RCC 7860 (cell line): ENCODE data around the gene IMP3.
A peak's percentile ranks its signal among the peaks of the same experiment; 100 is the strongest.
"Not testable (repeated sequence)": the region's sequence is repeated elsewhere in the genome, so short reads cannot be mapped to it uniquely, and the experiment has no call there.

Experiments used
- DNase-seq: peaks from one replicate; pipeline ENCODE4 v3.0.0-alpha.2; 2015; ENCODE audit warnings: low spot score
- FAIRE-seq: peaks from 2 replicates; lab custom pipeline; 2012; peaks lifted over from hg19 to GRCh38; lab: Jason Lieb, UNC

Gene IMP3, protein sequence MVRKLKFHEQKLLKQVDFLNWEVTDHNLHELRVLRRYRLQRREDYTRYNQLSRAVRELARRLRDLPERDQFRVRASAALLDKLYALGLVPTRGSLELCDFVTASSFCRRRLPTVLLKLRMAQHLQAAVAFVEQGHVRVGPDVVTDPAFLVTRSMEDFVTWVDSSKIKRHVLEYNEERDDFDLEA

DNA sequence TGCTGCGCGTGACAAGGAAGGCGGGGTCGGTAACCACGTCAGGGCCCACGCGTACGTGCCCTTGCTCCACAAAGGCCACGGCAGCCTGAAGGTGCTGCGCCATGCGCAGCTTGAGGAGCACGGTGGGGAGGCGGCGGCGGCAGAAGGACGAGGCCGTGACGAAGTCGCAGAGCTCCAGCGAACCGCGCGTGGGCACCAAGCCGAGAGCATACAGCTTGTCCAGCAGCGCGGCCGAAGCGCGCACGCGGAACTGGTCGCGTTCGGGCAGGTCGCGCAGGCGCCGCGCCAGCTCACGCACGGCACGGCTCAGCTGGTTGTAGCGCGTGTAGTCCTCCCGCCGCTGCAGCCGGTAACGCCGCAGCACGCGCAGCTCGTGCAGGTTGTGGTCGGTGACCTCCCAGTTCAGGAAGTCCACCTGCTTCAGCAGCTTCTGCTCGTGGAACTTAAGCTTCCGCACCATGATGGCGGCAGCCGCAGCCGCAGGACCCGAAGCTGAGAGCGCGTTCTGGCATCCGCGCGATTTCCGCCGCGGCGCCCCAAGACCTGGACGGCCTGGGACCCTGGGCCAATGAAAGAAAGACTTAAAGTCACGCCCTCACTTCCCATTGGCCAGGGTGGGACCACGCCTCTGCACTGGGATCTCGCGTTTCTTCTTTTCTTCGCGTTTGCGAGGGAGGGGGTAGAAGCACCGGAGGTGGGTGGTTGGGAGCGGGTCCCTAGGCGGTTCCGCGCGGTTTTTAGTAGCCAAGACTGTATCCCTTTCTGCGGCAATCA is at the start of gene IMP3:
Gene IMP3 (minus strand): TSS at position 516 of the 774 bp plus-strand sequence. CDS start 56 bp downstream, at position 460.
- FAIRE-seq (peak; percentile 83), DNase-seq (peak; percentile 87)

DNA sequence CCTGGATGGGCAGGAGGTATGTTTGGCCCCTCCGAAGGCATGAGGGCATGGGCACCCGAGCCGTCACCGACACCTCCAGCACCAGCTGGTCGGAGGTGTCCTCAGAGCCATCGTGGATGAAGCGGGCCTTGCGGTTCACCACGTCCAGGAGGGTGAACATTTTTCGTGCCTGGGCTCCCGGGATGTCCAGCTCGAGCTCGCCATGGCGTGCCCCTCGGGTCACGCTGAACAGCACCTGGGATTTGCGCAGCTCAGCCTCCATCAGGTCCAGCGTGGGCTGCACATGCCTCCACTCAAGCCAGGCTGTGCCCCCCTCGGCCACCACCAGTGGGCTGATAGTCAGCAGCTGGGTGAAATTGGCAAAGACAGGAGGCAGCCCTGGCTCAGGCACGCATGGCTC is 49.4 kb upstream of the IMP3 start:
- not testable (repeated sequence) for FAIRE-seq

DNA sequence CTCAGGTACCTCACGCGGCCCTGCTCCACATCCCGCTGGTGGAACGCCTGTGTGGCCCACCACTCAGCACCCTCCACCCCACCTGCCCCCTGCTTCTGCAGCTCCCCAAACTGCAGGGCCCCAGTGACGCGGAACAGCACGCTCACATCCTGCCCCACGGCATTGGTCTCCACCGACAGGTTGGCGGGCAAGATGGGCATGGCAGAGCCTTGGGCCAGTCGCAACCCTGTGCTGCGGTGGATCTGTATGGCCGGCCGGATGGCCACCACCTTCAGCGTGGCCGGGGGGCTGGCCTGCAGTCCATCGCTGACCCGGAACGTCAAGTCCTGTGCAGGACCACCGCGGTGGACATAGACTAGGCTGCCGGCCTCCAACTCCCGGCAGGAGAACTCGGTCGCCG is 48.8 kb upstream of the IMP3 start:
- DNase-seq (no peak), FAIRE-seq (no peak)

More for the DNA sequence above, 49.4 kb upstream of the IMP3 start:
- DNase-seq = not testable (repeated sequence)

DNA sequence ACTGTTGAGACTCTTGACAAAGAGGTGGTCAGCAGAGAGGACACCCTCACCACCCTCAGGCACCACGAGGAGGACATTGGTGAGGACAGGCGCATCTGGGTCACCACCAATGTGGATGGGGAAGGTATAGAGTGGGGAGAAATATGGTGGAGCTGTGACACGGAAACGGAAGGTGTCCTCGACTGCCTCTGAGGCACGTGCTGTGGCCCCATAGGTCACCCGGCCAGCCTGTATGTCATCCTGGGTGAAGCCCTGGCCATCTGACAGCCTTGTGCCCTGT is 48.2 kb upstream of the IMP3 start:
- DNase-seq (no peak), FAIRE-seq (no peak)

DNA sequence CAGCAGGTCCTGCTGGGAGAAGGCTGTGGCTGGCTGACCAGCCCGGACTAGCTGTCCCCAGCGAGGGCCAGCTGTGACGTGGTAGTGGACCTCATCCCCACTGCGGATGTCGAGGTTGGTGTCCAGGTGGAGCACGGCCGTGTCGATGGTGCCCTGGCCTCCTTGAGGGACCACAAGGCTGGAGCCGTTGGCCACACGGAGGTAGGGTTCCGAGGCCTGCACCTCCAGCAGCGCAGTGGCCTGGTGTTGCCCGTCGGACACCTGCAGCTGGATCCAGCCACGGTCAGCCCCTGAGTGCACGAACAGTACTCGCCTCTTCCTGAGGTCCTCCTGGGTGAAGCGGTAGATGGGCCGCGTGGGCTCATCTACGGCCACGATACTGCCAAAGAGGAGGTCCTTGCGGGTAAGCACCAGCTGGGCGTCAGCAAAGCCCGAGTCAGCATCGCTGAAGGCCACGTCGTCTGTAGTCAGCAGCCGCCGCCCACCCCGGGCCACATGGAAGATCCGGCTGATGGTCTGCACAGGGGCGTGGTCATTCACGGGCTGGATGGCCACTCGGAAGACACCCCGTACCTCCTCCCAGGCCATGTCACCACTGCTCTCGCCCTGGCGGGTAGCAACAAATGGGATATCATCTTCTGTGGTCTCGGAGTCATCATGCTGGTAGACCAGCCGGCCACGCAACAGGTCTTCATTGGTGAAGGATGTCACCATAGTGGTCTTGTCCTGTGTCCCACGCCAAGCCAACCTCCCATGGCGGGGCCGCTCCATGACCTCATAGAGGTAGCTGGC is 47.7 kb upstream of the IMP3 start:
- no peak for DNase-seq
- no peak for FAIRE-seq

DNA sequence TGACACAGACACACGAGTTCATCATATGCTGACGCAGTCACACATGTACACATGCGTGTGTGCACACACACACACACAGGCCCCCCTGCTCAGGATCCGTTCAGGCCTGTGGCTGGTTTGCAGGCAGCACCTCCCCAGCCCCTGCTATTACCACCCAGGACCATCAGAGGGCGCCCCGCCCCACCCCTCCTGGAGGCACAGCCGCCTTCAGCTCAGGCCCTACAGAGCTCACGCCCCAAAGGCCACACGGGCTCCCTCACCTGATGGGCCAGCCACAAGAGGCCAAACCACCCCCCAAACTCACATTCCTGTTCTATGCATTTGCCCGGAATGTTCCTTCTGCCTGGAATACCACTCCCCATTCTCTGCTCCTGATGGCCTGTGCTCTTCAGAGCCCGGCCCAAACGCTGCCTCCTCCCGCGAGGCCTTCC is 46.2 kb upstream of the IMP3 start:
- DNase-seq = peak; percentile 29
- FAIRE-seq = not testable (repeated sequence)

DNA sequence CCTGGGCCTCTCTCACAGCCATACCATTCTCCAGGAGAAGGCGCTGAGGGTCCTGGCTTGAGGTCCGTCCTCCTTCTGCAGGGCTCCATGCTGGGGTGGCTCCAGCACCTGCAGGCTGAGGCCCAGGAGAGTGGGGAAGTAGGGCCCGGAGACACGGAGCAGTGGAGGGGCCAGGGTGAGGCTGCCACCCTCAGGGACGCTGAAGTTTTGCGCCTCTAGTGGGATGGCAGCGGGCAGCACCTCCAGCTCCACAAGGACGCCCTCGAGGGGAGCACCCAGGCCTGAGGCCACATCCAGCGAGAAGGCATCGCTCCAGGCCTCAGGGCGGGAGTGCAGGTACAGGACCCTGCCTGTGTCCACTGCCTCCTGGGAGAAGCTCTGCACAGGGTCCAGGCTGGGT is 45.2 kb upstream of the IMP3 start:
- no peak for DNase-seq
- FAIRE-seq = no peak

DNA sequence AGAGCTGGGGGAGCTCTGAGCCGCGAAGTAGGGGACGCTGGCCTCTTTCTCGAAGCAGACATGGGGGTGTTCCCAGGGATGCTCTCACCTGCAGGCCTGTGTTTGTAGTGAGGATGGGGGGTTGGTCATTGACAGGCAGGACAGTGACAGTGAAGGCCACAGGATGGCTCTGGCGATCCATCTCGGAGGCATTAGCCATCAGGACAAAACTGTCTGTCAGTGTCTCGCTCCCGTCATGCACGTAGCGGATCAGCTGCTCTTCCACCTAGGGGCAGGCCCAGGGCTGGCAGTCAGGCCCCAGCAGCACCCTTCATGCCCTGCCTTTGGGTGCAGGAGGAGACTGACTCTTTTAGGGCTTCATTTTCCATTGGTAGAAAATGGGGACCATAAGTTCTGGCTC is 44.6 kb upstream of the IMP3 start:
- FAIRE-seq (no peak), DNase-seq (peak; percentile 4)

DNA sequence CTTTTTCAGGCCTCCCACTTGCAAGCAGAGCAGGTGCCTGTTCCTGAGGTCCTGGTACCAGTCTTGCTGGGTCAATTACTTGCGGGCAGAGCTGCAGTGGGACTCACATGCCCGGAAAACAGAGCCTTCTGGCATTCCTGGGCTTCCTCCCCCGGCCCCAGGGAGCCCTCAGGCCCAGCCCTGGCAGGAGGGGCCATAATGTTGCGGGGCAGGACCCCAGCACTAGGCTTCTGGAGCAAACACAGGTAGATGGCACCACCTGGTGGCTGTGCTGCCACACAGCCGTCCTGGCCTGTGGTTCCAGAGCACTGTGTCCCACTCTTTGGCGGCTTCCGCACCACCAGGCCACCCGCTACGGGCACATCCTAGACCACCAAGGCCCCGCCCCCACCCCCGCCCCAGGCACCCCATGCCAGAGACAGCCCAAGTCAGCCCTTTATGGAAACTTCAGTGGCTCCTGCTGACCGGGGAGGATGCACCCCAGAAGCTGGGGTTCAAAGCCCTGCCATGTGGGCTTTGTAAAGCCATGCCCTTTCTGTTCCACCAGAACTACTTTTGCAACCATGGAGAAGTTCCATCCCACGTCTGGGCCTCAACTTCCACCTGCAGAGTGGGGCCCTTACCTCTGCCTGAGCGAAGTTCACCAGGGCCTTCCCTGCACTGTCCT is 43.8 kb upstream of the IMP3 start:
- not testable (repeated sequence) for FAIRE-seq
- DNase-seq = peak; percentile 32

DNA sequence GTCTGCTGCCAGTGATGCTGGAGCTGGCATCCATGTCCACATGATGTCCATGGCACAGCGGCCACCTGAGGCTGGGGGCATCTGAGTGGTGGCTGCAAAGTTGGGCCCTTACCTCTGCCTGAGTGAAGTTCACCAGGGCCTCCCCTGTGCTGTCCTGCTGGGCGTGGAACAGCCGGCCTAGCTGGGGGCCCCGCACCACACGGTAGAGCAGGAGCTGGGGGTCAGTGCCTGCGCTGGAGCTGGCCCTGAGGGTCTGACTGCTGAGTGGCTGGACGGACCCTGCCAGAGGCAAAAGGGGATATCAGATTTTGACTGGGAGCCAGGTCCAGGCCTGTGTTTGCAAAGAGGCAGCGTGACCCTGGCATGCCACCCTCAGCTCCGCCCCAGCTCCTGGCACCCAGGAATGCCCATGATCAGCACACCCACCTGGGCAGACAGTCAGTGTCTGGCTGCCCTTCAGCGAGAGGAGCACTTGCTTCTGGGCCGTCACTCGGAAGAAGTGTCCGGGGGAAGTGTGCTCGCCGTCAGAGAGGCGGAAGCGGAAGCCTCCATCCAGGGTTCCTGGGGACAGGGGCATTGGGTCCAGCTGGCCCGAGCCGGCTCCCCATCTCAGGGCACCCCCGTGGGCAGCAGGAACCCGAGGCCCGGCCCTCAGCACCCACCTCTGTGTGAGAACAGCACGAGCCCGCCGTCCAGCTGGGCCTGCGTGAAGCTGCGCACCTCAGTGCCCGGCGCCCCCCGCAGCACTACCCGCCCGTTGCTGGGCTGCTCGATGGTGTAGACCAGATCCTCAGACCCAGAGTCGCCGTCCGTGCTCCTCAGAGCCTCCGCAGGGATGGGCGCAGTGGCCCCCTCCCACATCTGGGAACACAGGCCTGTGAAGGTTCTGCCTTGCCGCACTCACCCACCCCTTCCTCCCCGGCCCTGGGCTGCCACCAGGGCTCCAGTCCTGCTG is 42.4 kb upstream of the IMP3 start:
- no peak for FAIRE-seq
- DNase-seq = no peak

DNA sequence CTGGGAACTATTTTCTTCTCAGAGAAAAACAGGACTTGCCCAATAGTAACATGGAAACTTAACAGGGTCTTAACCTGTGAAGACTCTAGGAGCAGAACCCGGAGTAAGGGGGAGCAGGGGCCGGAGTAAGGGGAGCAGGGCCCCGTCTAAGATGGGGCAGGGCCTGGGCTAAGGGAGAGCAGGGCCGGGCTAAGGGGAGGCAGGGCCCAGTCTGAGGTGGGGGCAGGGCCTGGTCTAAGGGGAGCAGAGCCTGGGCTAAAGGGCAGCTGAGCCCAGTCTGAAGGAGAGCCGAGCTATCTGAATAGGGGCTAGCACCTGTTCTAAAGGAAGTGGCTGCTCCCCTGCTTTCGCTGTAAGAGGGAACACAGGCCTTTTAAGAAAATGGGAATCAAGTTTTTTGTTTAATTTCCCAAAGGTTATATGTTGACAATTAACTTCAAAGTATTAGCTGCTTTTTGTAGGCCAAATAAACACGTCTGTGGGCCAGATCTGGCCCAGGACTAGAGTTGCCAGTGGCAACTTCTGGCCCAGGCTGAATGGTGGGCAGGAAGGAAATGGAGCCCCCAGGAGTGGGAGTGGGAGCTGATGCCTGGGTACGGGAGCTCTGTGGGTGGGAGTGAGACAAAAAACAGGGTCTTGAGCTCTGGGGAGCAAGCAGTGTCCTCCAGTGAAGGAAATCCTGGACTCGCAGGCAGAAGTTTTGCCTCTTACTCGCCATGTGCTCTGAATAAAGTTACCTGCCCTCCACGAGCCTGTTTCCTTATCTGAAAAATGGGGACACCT is 40.2 kb upstream of the IMP3 start:
- no peak for DNase-seq
- FAIRE-seq = no peak

DNA sequence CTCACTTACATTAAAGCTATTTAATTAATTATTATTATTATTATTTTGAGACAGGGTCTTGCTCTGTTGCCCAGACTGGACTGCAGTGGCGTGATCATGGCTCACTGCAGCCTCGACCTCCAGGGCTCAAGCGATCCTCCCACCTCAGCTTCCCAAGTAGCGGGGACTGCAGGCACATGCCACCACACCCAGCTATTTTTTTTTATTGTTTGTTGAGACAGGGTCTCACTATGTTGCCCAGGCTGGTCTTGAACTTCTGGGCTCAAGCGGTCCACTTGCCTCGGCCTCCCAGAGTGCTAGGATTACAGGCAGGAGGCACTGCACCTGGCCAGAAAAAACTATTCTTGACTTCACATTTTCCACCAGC is 38.3 kb upstream of the IMP3 start:
- FAIRE-seq = not testable (repeated sequence)

DNA sequence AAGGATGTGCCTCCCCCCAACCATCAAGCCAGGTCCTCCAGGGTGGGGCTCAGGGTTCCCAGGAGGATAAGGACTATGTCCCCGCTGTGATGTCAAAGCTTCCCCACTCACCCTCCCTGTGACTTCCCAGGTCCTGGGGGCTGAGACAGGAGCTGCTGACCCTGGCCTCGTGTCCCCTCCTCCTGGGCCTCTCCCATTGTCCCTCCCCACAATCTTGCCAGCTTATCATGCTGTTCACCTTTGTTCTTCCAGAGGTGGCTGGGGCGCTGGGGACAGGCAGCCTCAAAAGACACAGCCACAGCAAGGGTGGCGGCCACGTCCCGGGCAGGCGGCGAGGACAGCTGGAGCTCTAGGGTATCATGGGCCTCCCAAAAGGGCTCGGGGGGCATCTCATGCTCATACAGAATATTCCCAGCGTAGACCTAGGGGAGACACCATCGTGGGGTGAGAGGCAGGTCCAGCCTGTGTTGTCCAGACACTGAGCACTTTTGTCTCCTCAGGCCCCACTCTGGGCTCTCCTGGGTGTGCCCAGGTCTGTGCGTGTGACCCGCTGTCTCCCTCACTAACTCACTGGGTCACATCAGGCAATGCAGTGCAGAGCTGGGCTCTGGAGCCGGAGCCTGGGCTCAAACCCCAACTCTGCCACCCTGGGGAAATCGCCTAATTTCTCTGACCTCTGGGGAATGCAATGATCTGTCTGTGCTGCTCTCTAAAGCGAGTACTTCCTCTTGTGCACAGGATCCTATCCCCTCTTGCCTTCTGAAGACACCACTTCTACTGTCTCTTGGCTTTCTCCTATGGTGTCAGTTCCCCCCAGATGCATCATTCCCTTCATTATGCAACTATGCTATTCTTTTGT is 37.7 kb upstream of the IMP3 start:
- DNase-seq (no peak), FAIRE-seq (no peak)

More for the DNA sequence above, 38.3 kb upstream of the IMP3 start:
- not testable (repeated sequence) for DNase-seq

DNA sequence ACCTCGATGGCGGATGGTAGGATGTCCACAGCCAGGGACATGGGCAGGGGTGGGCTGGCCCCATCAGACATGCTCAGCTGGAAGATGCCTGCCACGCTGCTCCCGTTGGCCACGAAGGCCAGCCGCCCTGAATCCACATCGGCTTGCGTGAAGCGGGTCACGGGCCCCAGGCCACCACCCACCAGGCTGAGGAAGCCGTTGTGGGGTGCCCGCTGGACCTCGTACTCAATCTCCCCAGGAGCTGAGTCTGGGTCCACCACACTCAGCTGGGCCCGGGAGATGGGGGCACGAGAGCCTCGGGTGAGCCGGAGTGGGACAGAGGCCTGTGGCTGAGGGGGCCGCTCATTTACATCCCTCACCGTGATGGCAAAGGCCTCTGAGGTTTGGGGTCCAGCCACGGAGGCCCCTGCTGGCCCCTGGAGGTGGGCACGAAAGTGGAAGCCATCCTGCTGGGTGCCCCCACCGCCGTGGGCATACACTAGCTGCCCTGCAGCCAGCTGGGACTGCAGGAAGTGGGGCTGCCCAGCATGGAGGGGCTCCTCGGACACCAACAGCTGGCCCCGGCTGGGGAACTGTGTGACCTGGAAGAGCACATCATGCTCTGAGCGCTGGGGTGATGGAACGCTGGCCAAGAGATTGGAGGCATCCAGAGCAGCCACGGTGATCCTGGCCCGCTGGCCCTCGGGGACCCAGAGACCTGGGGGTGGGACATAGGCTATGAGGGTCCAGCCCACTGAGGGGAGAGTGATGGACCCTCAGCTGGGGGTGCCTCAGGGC is 36.9 kb upstream of the IMP3 start:
- FAIRE-seq (no peak), DNase-seq (no peak)

DNA sequence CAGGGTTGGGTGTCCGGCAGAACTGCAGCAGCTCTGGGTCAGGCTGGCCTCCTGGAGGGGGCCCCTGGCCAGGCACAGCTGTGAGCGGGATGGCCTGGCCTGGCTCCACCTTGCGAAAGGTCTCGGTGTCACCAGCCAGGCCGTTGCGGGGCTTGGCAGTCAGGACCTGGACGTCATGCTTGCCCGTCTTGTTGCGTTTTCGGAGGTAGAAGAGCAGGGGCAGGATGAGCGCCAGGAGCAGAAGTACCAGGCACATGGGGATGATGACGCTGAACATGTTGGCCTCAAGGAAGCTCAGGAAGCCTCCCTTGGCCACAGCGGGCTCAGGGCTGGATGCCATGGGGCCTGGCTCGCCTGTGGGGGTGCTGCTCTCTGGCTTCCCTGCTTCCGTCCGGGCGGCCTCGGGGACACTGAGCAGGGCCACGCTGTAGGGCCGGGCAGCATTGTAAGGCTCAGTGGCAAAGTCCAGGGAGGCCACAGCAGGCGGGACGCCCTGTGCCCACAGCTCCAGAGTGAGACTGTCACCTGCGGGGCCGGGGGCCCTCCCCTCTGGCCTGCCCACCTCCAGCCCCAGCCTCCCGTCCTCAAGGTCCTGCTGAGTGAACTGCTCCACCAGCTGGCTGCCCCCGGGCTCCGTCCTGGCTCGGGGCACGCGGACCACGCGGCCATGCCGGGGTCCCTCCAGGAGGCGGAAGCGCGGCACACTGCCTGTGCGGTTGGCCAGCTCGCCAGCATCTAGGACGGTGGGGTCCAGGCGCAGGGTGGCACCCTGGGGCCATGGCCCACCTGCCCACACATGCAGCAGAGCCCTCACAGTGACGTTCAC is 35.8 kb upstream of the IMP3 start:
- DNase-seq (no peak), FAIRE-seq (no peak)

DNA sequence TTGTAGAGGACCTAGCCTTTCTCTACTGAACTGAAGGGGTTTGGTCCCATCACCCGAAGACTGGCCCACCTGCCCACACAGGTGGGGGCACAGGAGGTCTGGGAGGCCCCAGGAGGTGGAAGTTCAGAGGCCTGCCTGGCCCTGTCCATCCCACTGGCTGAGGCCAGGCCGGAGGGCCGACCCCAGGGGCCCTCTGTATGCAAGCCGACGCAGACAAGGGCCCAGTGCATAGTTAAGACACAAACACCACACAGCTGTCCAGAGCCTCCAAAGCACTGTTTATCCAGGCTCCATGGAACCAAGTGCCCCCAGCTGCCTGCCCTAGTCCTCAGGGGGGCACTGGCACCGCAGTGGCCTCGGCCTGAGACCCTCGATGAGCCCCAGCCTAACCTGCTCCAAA is 34.3 kb upstream of the IMP3 start:
- no peak for FAIRE-seq

More for the DNA sequence above, 34.3 kb upstream of the IMP3 start:
- DNase-seq = no peak
